Measurements from ENCODE around the gene SNRNP40.
"Not testable (repeated sequence)": the region's sequence is repeated elsewhere in the genome, so short reads cannot be mapped to it uniquely, and the experiment has no call there.

SNRNP40 gene

GRCh38 chr1:31273619-31274018 lies 23.0 kb downstream of the SNRNP40 start:
- no peak for DNase-seq

GRCh38 chr1:31272369-31272768 lies 24.2 kb downstream of the SNRNP40 start:
- DNase-seq = no peak

GRCh38 chr1:31266547-31266946 lies 30.0 kb downstream of the SNRNP40 start:
- DNase-seq = no peak

- no peak for DNase-seq
Measured at GRCh38 chr1:31264790-31265386, 31.7 kb downstream of the SNRNP40 start.

GRCh38 chr1:31263408-31263807 lies 33.2 kb downstream of the SNRNP40 start:
- no peak for DNase-seq

GRCh38 chr1:31262393-31262792 lies 34.2 kb downstream of the SNRNP40 start:
- DNase-seq = not testable (repeated sequence)

GRCh38 chr1:31261916-31262315 lies 34.7 kb downstream of the SNRNP40 start:
- no peak for DNase-seq

GRCh38 chr1:31259746-31260145 lies 36.8 kb downstream of the SNRNP40 start:
- no peak for DNase-seq

- DNase-seq = no peak
Measured at GRCh38 chr1:31258581-31258980, 38.0 kb downstream of the SNRNP40 start.

GRCh38 chr1:31257213-31257612 lies 39.4 kb downstream of the SNRNP40 start:
- no peak for DNase-seq

GRCh38 chr1:31249854-31250253 lies 46.7 kb downstream of the SNRNP40 start:
- DNase-seq = no peak

- DNase-seq = no peak
Measured at GRCh38 chr1:31248276-31248675, 48.3 kb downstream of the SNRNP40 start.

GRCh38 chr1:31244326-31244725 lies 52.3 kb downstream of the SNRNP40 start:
- no peak for DNase-seq

- DNase-seq = no peak
Measured at GRCh38 chr1:31243501-31244286, 52.9 kb downstream of the SNRNP40 start.

GRCh38 chr1:31241321-31241720 lies 55.3 kb downstream of the SNRNP40 start:
- DNase-seq = no peak

- DNase-seq = no peak
Measured at GRCh38 chr1:31239653-31240241, 56.8 kb downstream of the SNRNP40 start, which contains the start of gene NKAIN1. Gene NKAIN1, minus strand, starts transcription at chr1:31239887. Its CDS starts 340 bp downstream, at chr1:31239547.

- no peak for DNase-seq
Measured at GRCh38 chr1:31238986-31239613, 57.5 kb downstream of the SNRNP40 start.

- DNase-seq = no peak
Measured at GRCh38 chr1:31238612-31238985, 58.0 kb downstream of the SNRNP40 start.

- no peak for DNase-seq
Measured at GRCh38 chr1:31234870-31235269, 61.7 kb downstream of the SNRNP40 start.

- no peak for DNase-seq
Measured at GRCh38 chr1:31234123-31234708, 62.4 kb downstream of the SNRNP40 start.

GRCh38 chr1:31232689-31233088 lies 63.9 kb downstream of the SNRNP40 start:
- no peak for DNase-seq

- DNase-seq = no peak
Measured at GRCh38 chr1:31231802-31232201, 64.8 kb downstream of the SNRNP40 start.

GRCh38 chr1:31230378-31230777 lies 66.2 kb downstream of the SNRNP40 start:
- DNase-seq = no peak

Measured in CD4-positive, alpha-beta T cell treated with Interleukin-21 for 1 hour (primary cell).